Measurements from ENCODE around the gene NYAP2.

DNA sequence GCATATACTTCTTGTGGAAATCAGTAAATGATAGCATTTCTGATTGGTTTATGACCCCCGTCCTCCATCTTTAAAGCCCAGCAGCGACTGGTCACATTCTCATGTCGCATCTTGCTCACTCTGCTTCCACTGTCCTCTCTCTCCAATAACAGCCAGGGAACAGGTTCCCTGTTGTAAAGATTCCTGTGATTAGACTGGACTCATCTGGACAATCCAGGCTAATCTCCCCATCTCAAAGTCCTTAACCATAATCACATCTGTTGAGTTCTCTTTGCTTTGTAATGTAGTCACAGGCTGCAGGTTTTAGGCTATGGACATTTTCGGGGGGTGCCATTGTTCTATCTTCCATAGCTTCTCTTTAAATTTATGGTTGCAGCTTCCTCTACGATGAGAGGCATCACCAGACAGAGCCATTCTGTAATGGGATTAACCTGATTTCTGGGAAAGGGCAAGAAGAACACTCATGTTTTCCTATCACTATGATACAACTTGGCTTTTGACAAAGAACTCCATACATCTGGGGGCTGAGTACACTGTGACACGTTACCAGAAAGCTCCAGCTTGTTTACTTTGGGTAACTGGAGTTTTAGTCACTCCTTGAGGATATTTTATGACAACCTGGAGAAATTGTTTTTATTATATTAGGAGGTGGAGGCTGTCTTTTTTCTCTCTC is 159.0 kb downstream of the NYAP2 start:
- TF ChIP-seq POLR2A (IDR thresholded peaks at IDR 0.05): no peak
- TF ChIP-seq, protein P1, sequence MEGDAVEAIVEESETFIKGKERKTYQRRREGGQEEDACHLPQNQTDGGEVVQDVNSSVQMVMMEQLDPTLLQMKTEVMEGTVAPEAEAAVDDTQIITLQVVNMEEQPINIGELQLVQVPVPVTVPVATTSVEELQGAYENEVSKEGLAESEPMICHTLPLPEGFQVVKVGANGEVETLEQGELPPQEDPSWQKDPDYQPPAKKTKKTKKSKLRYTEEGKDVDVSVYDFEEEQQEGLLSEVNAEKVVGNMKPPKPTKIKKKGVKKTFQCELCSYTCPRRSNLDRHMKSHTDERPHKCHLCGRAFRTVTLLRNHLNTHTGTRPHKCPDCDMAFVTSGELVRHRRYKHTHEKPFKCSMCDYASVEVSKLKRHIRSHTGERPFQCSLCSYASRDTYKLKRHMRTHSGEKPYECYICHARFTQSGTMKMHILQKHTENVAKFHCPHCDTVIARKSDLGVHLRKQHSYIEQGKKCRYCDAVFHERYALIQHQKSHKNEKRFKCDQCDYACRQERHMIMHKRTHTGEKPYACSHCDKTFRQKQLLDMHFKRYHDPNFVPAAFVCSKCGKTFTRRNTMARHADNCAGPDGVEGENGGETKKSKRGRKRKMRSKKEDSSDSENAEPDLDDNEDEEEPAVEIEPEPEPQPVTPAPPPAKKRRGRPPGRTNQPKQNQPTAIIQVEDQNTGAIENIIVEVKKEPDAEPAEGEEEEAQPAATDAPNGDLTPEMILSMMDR (IDR thresholded peaks at IDR 0.05): no peak

All from uterus (tissue), 2 donors.